GM19452 (cell line): ENCODE results near the gene CYLC2.

Experiments
- ATAC-seq: cut with Tn5 transposase; IDR thresholded peaks from one replicate; pipeline ENCODE4 v1.9.1; 2021; ENCODE audit not compliant: unreplicated experiment

Gene CYLC2

GRCh38 chr9:102995033-102995432, at the start of gene CYLC2:
Gene CYLC2, plus strand, starts transcription at chr9:102995333. Its CDS starts 48 bp downstream, at chr9:102995381.
- no peak for ATAC-seq

DNA sequence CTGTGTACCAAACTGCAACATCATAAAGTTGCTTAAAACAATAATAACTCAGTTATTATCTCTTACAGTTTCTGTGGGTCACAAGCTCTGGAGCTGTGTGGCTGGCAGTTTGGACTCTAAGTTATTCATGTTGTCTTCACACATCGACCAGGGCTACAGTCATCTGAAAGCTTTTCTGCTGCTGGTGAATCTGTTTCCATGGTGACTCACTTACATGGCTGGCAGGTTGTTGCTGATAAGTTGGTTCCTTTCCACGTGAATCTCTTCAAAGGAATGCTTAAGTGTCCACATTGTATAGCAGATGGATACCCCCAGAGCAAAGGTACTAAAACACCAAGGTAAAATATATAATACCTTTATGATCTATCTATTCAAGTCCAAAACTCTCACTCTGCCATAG, 44.8 kb upstream of the CYLC2 start:
- no peak for ATAC-seq

DNA sequence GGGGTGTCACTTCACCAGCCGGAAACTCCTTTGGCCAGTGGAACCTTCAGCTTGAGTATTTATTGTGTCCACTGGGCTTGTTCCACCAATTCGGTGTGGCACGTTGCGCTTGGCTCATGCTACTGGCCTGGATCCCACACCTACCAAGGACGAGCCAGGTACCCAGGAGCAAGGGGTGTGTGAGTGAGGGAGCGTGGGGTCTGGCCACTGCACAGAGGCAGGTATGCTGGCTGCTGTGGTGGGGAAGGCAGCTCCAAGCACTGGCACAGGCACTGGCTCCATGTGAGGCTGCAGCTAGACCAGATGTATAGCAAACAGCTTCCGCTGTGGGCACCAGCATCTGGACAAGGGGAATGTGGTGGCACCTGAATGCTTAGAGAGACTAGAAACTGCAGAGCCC, 28.1 kb upstream of the CYLC2 start:
- no peak for ATAC-seq

DNA sequence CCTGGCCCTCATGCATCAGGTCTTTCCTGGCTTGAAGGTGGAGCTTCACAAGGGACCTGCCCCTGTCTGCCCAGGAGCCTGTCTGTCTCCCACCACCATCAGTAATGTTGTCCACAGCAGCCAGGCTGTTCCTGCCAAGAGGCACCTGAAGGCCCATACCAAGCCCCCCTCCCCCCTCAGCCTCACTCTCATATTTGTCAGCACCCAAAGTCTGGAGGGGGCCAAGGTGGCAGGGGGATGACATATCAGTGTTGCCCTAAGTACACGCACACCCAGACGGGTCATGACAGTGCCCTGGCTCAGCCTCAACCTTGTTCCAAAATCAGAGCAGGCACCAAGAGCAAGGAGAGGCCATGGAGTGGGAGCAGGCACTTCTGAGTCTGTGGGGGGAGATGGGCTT, 27.2 kb upstream of the CYLC2 start:
- ATAC-seq = no peak

GRCh38 chr9:102972780-102973179, 22.4 kb upstream of the CYLC2 start:
- no peak for ATAC-seq

GRCh38 chr9:102974530-102974929, 20.6 kb upstream of the CYLC2 start:
- no peak for ATAC-seq

- no peak for ATAC-seq
These were observed 19.9 kb upstream of the CYLC2 start for GRCh38 chr9:102975251-102975650.

- no peak for ATAC-seq
These were observed 9.8 kb upstream of the CYLC2 start for GRCh38 chr9:102985162-102985895.

DNA sequence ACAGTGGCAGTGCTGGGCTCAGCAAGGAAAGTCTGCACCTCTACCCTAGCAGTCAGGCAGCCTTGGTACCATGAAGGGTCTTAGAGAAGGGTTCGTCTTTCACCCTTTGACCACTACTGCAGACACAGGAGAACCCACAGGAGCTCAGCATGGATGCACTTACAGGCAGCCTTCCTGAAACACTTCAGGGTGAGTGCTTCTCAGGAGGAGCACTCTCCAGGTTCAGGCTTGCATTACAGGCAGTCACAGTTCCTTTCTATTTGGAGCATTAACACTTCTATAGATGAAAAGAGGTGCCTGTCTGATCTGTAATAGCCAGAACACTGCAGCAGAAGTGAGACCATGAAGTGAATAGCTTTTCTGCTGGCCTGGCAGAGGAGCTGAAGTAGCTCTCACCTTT, 8.7 kb upstream of the CYLC2 start:
- no peak for ATAC-seq

- no peak for ATAC-seq
These were observed 8.6 kb downstream of the CYLC2 start for GRCh38 chr9:103003689-103004088.

DNA sequence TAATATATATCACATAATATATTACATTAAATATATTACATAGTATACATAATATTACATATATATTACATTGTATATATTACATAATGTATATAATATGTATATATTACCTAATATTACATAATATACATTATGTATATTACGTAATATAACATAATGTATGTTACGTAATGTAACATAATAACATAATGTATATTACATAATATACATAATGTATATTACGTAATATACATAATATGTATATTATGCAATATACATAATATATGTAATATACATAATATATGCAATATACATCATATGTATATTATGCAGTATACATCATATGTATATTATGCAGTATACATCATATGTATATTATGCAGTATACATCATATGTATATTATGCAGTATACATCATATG, 19.1 kb downstream of the CYLC2 start:
- no peak for ATAC-seq

DNA sequence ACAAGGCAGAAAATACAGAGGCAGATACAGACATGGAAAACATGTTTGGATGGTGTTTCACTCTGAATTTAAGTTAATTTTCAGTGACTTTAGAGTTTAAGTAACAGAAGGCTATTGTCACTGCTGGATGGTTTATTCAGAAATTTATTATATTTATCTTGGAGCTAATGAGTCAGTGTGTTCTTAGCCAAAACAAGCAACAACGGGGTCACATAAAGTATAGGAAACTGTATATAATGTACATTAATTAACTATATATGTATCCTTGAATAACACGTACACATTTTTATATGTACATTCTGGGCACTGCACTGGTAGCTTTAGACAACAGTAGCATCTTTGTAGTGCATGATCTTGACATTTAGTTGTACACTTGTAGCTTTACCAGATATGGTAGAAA, 30.7 kb downstream of the CYLC2 start:
- ATAC-seq = no peak

- no peak for ATAC-seq
These were observed 42.7 kb downstream of the CYLC2 start for GRCh38 chr9:103037508-103038477.

GRCh38 chr9:103041961-103042360, 46.8 kb downstream of the CYLC2 start:
- ATAC-seq = no peak
